GM12864 (cell line): ENCODE measurements around the gene KRTAP10-5.

Source experiments
- DNase-seq: peaks from one replicate; pipeline ENCODE4 v3.0.0-alpha.2; 2011; ENCODE audit warnings: low read depth
- H3K4me3 ChIP-seq: 2 replicates; pipeline ENCODE4 v1.5.1; 2011; ENCODE audit warnings: mild to moderate bottlenecking, low read depth, low read length, control low read depth
- TF ChIP-seq, protein P1 (sequence below): IDR thresholded peaks from 2 replicates; pipeline ENCODE4 v1.5.1; 2011; ENCODE audit warnings: low read depth, mild to moderate bottlenecking, moderate library complexity, low read length, control low read depth, inconsistent platforms; ENCODE audit errors: missing control alignments

The KRTAP10-5 gene

DNA sequence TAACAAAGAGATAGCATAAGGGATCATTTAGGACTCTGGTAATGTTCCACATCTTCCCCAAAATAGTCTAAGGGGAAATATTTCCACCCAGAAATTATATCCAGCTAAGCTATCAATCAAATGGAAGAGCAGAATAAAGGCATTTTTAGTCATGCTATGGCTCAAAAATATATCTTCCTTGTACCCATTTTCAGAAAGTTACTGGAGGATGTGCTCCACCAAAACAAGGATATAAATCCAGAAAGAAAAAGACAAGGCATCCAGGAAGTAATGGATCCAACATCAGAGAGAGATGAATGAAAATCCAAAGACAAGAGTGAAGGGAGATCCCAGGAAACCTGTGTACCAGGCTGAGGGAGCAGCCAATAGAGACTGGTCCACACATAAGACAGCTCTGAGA is 28.8 kb upstream of the KRTAP10-5 start:
- no peak for DNase-seq
- no peak overlapping the region for H3K4me3 ChIP-seq
- TF ChIP-seq, protein P1, sequence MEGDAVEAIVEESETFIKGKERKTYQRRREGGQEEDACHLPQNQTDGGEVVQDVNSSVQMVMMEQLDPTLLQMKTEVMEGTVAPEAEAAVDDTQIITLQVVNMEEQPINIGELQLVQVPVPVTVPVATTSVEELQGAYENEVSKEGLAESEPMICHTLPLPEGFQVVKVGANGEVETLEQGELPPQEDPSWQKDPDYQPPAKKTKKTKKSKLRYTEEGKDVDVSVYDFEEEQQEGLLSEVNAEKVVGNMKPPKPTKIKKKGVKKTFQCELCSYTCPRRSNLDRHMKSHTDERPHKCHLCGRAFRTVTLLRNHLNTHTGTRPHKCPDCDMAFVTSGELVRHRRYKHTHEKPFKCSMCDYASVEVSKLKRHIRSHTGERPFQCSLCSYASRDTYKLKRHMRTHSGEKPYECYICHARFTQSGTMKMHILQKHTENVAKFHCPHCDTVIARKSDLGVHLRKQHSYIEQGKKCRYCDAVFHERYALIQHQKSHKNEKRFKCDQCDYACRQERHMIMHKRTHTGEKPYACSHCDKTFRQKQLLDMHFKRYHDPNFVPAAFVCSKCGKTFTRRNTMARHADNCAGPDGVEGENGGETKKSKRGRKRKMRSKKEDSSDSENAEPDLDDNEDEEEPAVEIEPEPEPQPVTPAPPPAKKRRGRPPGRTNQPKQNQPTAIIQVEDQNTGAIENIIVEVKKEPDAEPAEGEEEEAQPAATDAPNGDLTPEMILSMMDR: no peak

GRCh38 chr21:44606495-44606894 is 26.1 kb upstream of the KRTAP10-5 start:
- no peak for DNase-seq
- H3K4me3 ChIP-seq: no peak overlapping the region
- TF ChIP-seq, protein P1: no peak

DNA sequence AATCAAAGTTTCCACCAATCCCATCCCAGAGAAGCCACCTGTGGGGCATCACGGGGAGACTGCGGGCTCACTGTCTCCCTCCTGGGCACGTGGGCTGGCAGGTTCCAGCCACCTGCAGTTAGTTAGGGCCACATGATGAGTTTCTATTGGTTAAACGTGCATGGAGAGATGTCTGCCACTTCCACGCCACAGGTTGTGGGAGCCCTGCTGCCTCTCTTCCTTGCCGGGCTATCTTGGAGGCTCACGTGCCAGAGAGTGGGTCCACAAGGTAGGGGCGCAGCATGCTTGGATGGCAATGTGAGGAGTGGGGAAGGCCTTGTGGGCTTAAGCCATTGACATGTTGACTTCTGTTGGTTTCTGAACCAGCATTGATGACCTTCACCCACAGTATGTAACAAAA is 23.5 kb upstream of the KRTAP10-5 start:
- DNase-seq: no peak
- H3K4me3 ChIP-seq: no peak overlapping the region
- TF ChIP-seq, protein P1: no peak

- DNase-seq: no peak
- no peak overlapping the region for H3K4me3 ChIP-seq
- TF ChIP-seq, protein P1: no peak
Observed at GRCh38 chr21:44603109-44603875, 22.9 kb upstream of the KRTAP10-5 start.

- DNase-seq: no peak
- TF ChIP-seq, protein P1: no peak
- no peak overlapping the region for H3K4me3 ChIP-seq
Observed at GRCh38 chr21:44602463-44602850, 22.1 kb upstream of the KRTAP10-5 start.

- TF ChIP-seq, protein P1: no peak
- H3K4me3 ChIP-seq: no peak overlapping the region
- no peak for DNase-seq
Observed at GRCh38 chr21:44601596-44602462, 21.4 kb upstream of the KRTAP10-5 start.
